Transverse colon (tissue), 4 donors: ENCODE data around the gene FTL. TPM values are rescaled to one million over a fixed set of nuclear protein-coding genes. Genes with fewer than 3 reads are reported as not detected.
A peak's percentile ranks its signal among the peaks of the same experiment; 100 is the strongest.

Source experiments
- DNase-seq: peaks from one replicate; pipeline ENCODE4 v3.0.0-alpha.2; 2019
- H3K27ac ChIP-seq, 4 donors: fragments of 200-600 bp; sonication (generic); 2 replicates each; pipeline ENCODE4 v1.5.1; 2016 to 2018; ENCODE audit warnings: inconsistent platforms in 4 of 4
- H3K27me3 ChIP-seq: fragments of 200-600 bp; sonication (generic); 2 replicates; pipeline ENCODE4 v1.5.1; 2017; ENCODE audit warnings: inconsistent platforms
- H3K36me3 ChIP-seq, 4 donors: fragments of 200-600 bp; sonication (generic); 2 replicates each; pipeline ENCODE4 v1.5.1; 2017 to 2019; ENCODE audit warnings: inconsistent platforms in 4 of 4
- H3K4me1 ChIP-seq, 4 donors: fragments of 200-600 bp; sonication (generic); 2 replicates each; pipeline ENCODE4 v1.5.1; 2017 to 2020; ENCODE audit warnings: inconsistent platforms in 4 of 4
- H3K4me3 ChIP-seq, 4 donors: fragments of 200-600 bp; sonication (generic); 1 replicate in 1 of 4; 2 replicates in 3 of 4; pipeline versions ENCODE4 v1.5.1 to v1.6.1; 2017 to 2019; ENCODE audit warnings: inconsistent platforms in 4 of 4
- H3K9me3 ChIP-seq, 2 donors: fragments of 200-600 bp; sonication (generic); 2 replicates each; pipeline ENCODE4 v1.5.1; 2017 to 2019; ENCODE audit warnings: inconsistent platforms in 2 of 2
- CTCF ChIP-seq, 5 experiments: fragments of 200-600 bp in 3 of 5; fragments of 450-650 bp in 2 of 5; sonication (generic) in 3 of 5; IDR thresholded peaks; 1 replicate in 2 of 5; 2 replicates in 3 of 5; pipeline ENCODE4 v1.5.1; 2016 to 2017; ENCODE audit warnings: antibody characterized with exemption in 5 of 5, inconsistent platforms in 3 of 5, mild to moderate bottlenecking in 2 of 5, moderate library complexity in 1 of 5
- EP300 ChIP-seq: sonication (generic); formaldehyde crosslinking; IDR thresholded peaks from one replicate; pipeline ENCODE4 v1.6.1; 2017; ENCODE audit warnings: antibody characterized with exemption, low read depth
- POLR2A ChIP-seq: fragments of 450-650 bp; IDR thresholded peaks from one replicate; pipeline ENCODE4 v1.6.1; 2016; ENCODE audit warnings: antibody characterized with exemption, mild to moderate bottlenecking, moderate library complexity
- POLR2AphosphoS5 ChIP-seq, 3 donors: sonication (generic); formaldehyde crosslinking; IDR thresholded peaks; one replicate each; pipeline ENCODE4 v1.6.1; 2016; ENCODE audit warnings: antibody characterized with exemption in 3 of 3
- WGBS, 2 donors: methylation state at CpG; one replicate each; pipeline ENCODE4 v1.1.5; 2018; ENCODE audit warnings: low coverage in 1 of 2; 5-methylcytosine and 5-hydroxymethylcytosine counted together
- in situ Hi-C, 4 donors: fragments of 200-750 bp; cut with MboI; loops; one replicate each; pipeline versions ENCODE4 v1.15.0 to v1.15.1; 2017; ENCODE audit warnings: low sequenced_read_pairs in 3 of 4, low pct_ligation_motif_present in 1 of 4, low pct_unique_long_range_greater_than_20kb in 1 of 4
- intact Hi-C: fragments of 100-400 bp; cut with DNase I; formaldehyde crosslinking; loops from one replicate; pipeline ENCODE4 v1.15.1; 2023; ENCODE audit warnings: low total_unique reads
- total RNA-seq, 4 donors: library from RNA; depleted of rRNA; stranded (reverse); fragments of >200 nt; gene quantifications; one replicate each; pipeline ENCODE4 v1.1.0, GENCODE V29; 2016

The FTL gene
- total RNA-seq, 4 donors from 2014 or later, result 3,057 to 3,935 (median 3,837) TPM

GRCh38 chr19:48990400-48990799 is 25.3 kb downstream of the FTL start:
- Histone ChIP-seq H3K36me3 (peaks cover 0 to 12% (median under 1%) of the 10 kb centered on the region in 4 donors), H3K4me1 (peaks cover 16 to 36% (median 29%) of the 10 kb centered on the region in 4 donors), H3K27me3 (no peaks in the 10 kb centered on the region), H3K27ac (no peak overlapping the region), H3K4me3 (no peak overlapping the region), H3K9me3 (no peaks in the 10 kb centered on the region)
- in situ Hi-C loops (no loop called here), intact Hi-C loops (no loop called here)
- DNase-seq, result no peak
- TF ChIP-seq CTCF (IDR thresholded peaks at IDR 0.05) (no peak), EP300 (no peak), POLR2A (no peak), POLR2AphosphoS5 (IDR thresholded peaks at IDR 0.05) (no peak)
- WGBS, 2 donors, result 78 to 81% methylated on average over 4 of the region's 4 CpGs

- TF ChIP-seq POLR2A (no peak), EP300 (no peak), CTCF (IDR thresholded peaks at IDR 0.05) (no peak), POLR2AphosphoS5 (IDR thresholded peaks at IDR 0.05) (no peak)
- Histone ChIP-seq H3K4me3 (peak overlapping the region in 1 of 4 donors; percentile 87), H3K27me3 (no peaks in the 10 kb centered on the region), H3K4me1 (peaks cover 16 to 36% (median 29%) of the 10 kb centered on the region in 4 donors), H3K27ac (peak overlapping the region in 2 of 4 donors; percentile 89 to 93), H3K36me3 (peaks cover 0 to 10% (median 0%) of the 10 kb centered on the region in 4 donors), H3K9me3 (no peaks in the 10 kb centered on the region)
- intact Hi-C loops (no loop called here), in situ Hi-C loops (no loop called here)
- WGBS, 2 donors, result 93 to 100% methylated on average over 2 to 21 of the region's 22 CpGs
- DNase-seq, result no peak
These were observed 26.0 kb downstream of the FTL start for GRCh38 chr19:48991011-48991609.

- intact Hi-C loops, result loop anchor here (2.0 kb wide), 1 partner anchor 201 kb away; no protein-coding TSS in a partner anchor
- Histone ChIP-seq H3K9me3 (no peaks in the 10 kb centered on the region), H3K36me3 (peaks cover 0 to 10% (median 0%) of the 10 kb centered on the region in 4 donors), H3K4me3 (peak overlapping the region; percentile 42 to 87 (median 52)), H3K27ac (peak overlapping the region; percentile 89 to 96 (median 94)), H3K27me3 (no peaks in the 10 kb centered on the region), H3K4me1 (peaks cover 16 to 36% (median 29%) of the 10 kb centered on the region in 4 donors)
- DNase-seq, result peak; percentile 70
- in situ Hi-C loops, result no loop called here
- 27% methylated on average over 8 of the region's 8 CpGs; no CpG with 5 or more reads in 1 of the 2 donors for WGBS, 2 donors
- TF ChIP-seq POLR2AphosphoS5 (IDR thresholded peaks at IDR 0.05), result peak; percentile 46 to 81 (median 77)
- no peak for TF ChIP-seq EP300
- peak; percentile 52 for TF ChIP-seq POLR2A
These were observed 26.9 kb downstream of the FTL start for GRCh38 chr19:48991873-48992580.

- Histone ChIP-seq H3K4me1 (peaks cover 16 to 36% (median 29%) of the 10 kb centered on the region in 4 donors), H3K27ac (peak overlapping the region; percentile 89 to 96 (median 94)), H3K4me3 (peak overlapping the region; percentile 42 to 87 (median 52)), H3K27me3 (no peaks in the 10 kb centered on the region), H3K36me3 (peaks cover 0 to 6% (median 0%) of the 10 kb centered on the region in 4 donors), H3K9me3 (no peaks in the 10 kb centered on the region)
- WGBS, 2 donors, result 0 to 2% methylated on average over 3 to 20 of the region's 20 CpGs
- intact Hi-C loops, result loop anchor here (2.0 kb wide), 1 partner anchor 202 kb away; no protein-coding TSS in a partner anchor
- DNase-seq, result no peak
- in situ Hi-C loops, result no loop called here
- TF ChIP-seq POLR2AphosphoS5 (IDR thresholded peaks at IDR 0.05) (no peak), CTCF (IDR thresholded peaks at IDR 0.05) (no peak), EP300 (no peak), POLR2A (no peak)
These were observed 27.6 kb downstream of the FTL start for GRCh38 chr19:48992581-48993174.
